HepG2 (cell line): ENCODE results near the gene JAKMIP2. TPM values are rescaled to one million over a fixed set of nuclear protein-coding genes. Genes with fewer than 3 reads are reported as not detected.

Source experiments
- ATAC-seq: fragments of 200-7000 bp; cut with Tn5 transposase; 3 replicates; pipeline ENCODE4 v1.9.1; 2020; ENCODE audit warnings: mild to moderate bottlenecking, moderate library complexity
- BruUV-seq: library from RNA; stranded (reverse); fragments of 400-500 nt; replicated peaks from 2 replicates; lab custom pipeline; 2021; lab: Mats Ljungman, UMichigan
- CTCF ChIA-PET: fragments of 300-600 bp; formaldehyde crosslinking; extraction: SDS; loops from one replicate; lab custom pipeline; 2021; ENCODE audit warnings: low total read pairs, inconsistent platforms, low intra/inter-chr PET ratio; lab: Yijun Ruan, JAX
- POLR2A ChIA-PET: fragments of 350-600 bp; sonication (Branson Sonifier 250); formaldehyde crosslinking; loops from one replicate; lab custom pipeline; 2020; ENCODE audit warnings: antibody characterized with exemption, inconsistent platforms; lab: Yijun Ruan, JAX
- DNase-seq: peaks from one replicate; pipeline ENCODE4 v3.0.0-alpha.2; 2015; ENCODE audit warnings: low spot score
- FAIRE-seq: peaks from 3 replicates; lab custom pipeline; 2011; peaks lifted over from hg19 to GRCh38; lab: Jason Lieb, UNC
- H2AFZ ChIP-seq: one replicate; pipeline ENCODE4 v1.6.1; 2011; ENCODE audit warnings: low read length, inconsistent platforms
- H3K27ac ChIP-seq: fragments of 300-600 bp; 3 replicates; pipeline ENCODE4 v1.8.0; 2011; ENCODE audit warnings: mixed run types, mild to moderate bottlenecking, mixed read lengths, low read length, inconsistent platforms; ENCODE audit not compliant: insufficient read depth; ENCODE audit errors: extremely low read length
- H3K27me3 ChIP-seq, 2 experiments: fragments of 200-600 bp in 1 of 2; 2 replicates in 1 of 2; 3 replicates in 1 of 2; pipeline versions ENCODE4 v1.6.0 to v1.8.0; 2011; ENCODE audit warnings: low read length in 2 of 2, mild to moderate bottlenecking in 2 of 2, moderate library complexity in 2 of 2, inconsistent platforms in 1 of 2; ENCODE audit not compliant: insufficient read depth in 2 of 2, control insufficient read depth in 1 of 2
- H3K36me3 ChIP-seq, 2 experiments: fragments of 200-600 bp in 1 of 2; replicated peaks in 1 of 2; 2 replicates in 1 of 2; 3 replicates in 1 of 2; pipeline versions ENCODE4 v1.5.1 to v1.8.0; 2011; ENCODE audit warnings: low read length in 2 of 2, inconsistent platforms in 1 of 2; ENCODE audit not compliant: insufficient read depth in 2 of 2, control insufficient read depth in 1 of 2
- H3K4me1 ChIP-seq: 2 replicates; pipeline ENCODE4 v1.5.1; 2012; ENCODE audit warnings: low read length, inconsistent platforms; ENCODE audit not compliant: insufficient read depth
- H3K4me2 ChIP-seq: 2 replicates; pipeline ENCODE4 v1.6.0; 2011; ENCODE audit warnings: low read depth, low read length, inconsistent platforms
- H3K4me3 ChIP-seq, 3 experiments: fragments of 200-600 bp in 1 of 3; sonication (generic), shearing (Covaris generic) in 1 of 3; replicated peaks in 1 of 3; 2 replicates each; pipeline ENCODE4 v1.5.1; 2011 to 2016; ENCODE audit warnings: low read length in 3 of 3, inconsistent platforms in 2 of 3, low read depth in 2 of 3, mild to moderate bottlenecking in 2 of 3, control low read depth in 1 of 3, mixed read lengths in 1 of 3; ENCODE audit not compliant: insufficient read depth in 1 of 3
- H3K79me2 ChIP-seq: one replicate; pipeline ENCODE4 v1.6.1; 2011; ENCODE audit warnings: low read length, inconsistent platforms; ENCODE audit not compliant: insufficient read depth
- H3K9ac ChIP-seq: 2 replicates; pipeline ENCODE4 v1.6.0; 2011; ENCODE audit warnings: mild to moderate bottlenecking, low read depth, low read length, inconsistent platforms; ENCODE audit not compliant: insufficient read depth
- H3K9me3 ChIP-seq: 2 replicates; pipeline ENCODE4 v1.5.1; 2012; ENCODE audit warnings: mild to moderate bottlenecking, low read length
- H4K20me1 ChIP-seq: 2 replicates; pipeline ENCODE4 v1.6.0; 2011; ENCODE audit warnings: inconsistent platforms, mild to moderate bottlenecking, low read length, moderate library complexity; ENCODE audit not compliant: insufficient read depth
- AGO2 ChIP-seq: fragments of 200-400 bp; formaldehyde crosslinking; optimal IDR thresholded peaks from 2 replicates; pipeline ENCODE3; 2017; ENCODE audit warnings: mild to moderate bottlenecking, low read depth, low read length, moderate library complexity
- BORCS8-MEF2B ChIP-seq: sonication (generic); formaldehyde crosslinking; IDR thresholded peaks from 2 replicates; pipeline ENCODE4 v1.8.0; 2022; ENCODE audit warnings: mild to moderate bottlenecking, missing genetic modification reagents
- BRD4 ChIP-seq: sonication (generic); formaldehyde crosslinking; IDR thresholded peaks from 2 replicates; pipeline ENCODE4 v1.4.0; 2020; ENCODE audit warnings: missing genetic modification reagents
- DDIT3 ChIP-seq: sonication (generic); formaldehyde crosslinking; IDR thresholded peaks from 2 replicates; pipeline ENCODE4 v1.4.0; 2020; ENCODE audit warnings: mild to moderate bottlenecking, missing genetic modification reagents
- FLYWCH1 ChIP-seq: sonication (generic); formaldehyde crosslinking; IDR thresholded peaks from 2 replicates; pipeline ENCODE4 v1.8.1; 2023; ENCODE audit warnings: mild to moderate bottlenecking, missing genetic modification reagents
- FOXA1 ChIP-seq, 2 experiments: fragments of 450-650 bp in 1 of 2; sonication (generic) in 1 of 2; formaldehyde crosslinking in 1 of 2; IDR thresholded peaks; 2 replicates each; pipeline versions ENCODE4 v1.4.0 to v1.6.1; 2016 to 2020; ENCODE audit warnings: missing genetic modification reagents in 1 of 2
- MIXL1 ChIP-seq: IDR thresholded peaks from 2 replicates; pipeline ENCODE4 v1.6.1; 2016
- RAD21 ChIP-seq: fragments of 450-650 bp; formaldehyde crosslinking; IDR thresholded peaks from 2 replicates; pipeline ENCODE4 v1.5.0; 2020; ENCODE audit warnings: mild to moderate bottlenecking
- RBAK ChIP-seq: sonication (generic); formaldehyde crosslinking; IDR thresholded peaks from 2 replicates; pipeline ENCODE4 v1.5.1; 2020; ENCODE audit warnings: mild to moderate bottlenecking, missing genetic modification reagents
- SMC3 ChIP-seq: IDR thresholded peaks from 2 replicates; pipeline ENCODE4 v1.6.1; 2011; ENCODE audit warnings: low read length, improper control_type of control experiment
- STAG1 ChIP-seq: sonication (generic); formaldehyde crosslinking; IDR thresholded peaks from 2 replicates; pipeline ENCODE4 v1.4.0; 2020; ENCODE audit warnings: missing genetic modification reagents
- ZGPAT ChIP-seq: IDR thresholded peaks from 2 replicates; pipeline ENCODE4 v1.6.1; 2016; ENCODE audit warnings: mild to moderate bottlenecking
- ZNF24 ChIP-seq: fragments of 450-650 bp; IDR thresholded peaks from 2 replicates; pipeline ENCODE4 v1.6.1; 2017; ENCODE audit warnings: antibody characterized with exemption, mild to moderate bottlenecking
- ZNF263 ChIP-seq: sonication (generic); formaldehyde crosslinking; IDR thresholded peaks from 2 replicates; pipeline ENCODE4 v1.4.0; 2020; ENCODE audit warnings: missing genetic modification reagents
- ZNF382 ChIP-seq: sonication (generic); formaldehyde crosslinking; IDR thresholded peaks from 2 replicates; pipeline ENCODE4 v1.5.0; 2020; ENCODE audit warnings: missing genetic modification reagents, mild to moderate bottlenecking, borderline replicate concordance
- ZNF564 ChIP-seq: sonication (generic); formaldehyde crosslinking; IDR thresholded peaks from 2 replicates; pipeline ENCODE4 v1.8.1; 2023; ENCODE audit warnings: mild to moderate bottlenecking, missing genetic modification reagents
- ZNF607 ChIP-seq: sonication (generic); formaldehyde crosslinking; IDR thresholded peaks from 2 replicates; pipeline ENCODE4 v1.5.1; 2020; ENCODE audit warnings: missing genetic modification reagents, mild to moderate bottlenecking, borderline replicate concordance
- ZNF644 ChIP-seq: IDR thresholded peaks from 2 replicates; pipeline ENCODE4 v1.6.1; 2016; ENCODE audit warnings: low read depth
- ZNF746 ChIP-seq: sonication (generic); formaldehyde crosslinking; IDR thresholded peaks from 2 replicates; pipeline ENCODE4 v1.8.0; 2022; ENCODE audit warnings: mild to moderate bottlenecking, missing genetic modification reagents
- WGBS: methylation state at CpG from one replicate; pipeline ENCODE4 v1.1.6; 2017; ENCODE audit warnings: low lambda C conversion rate; 5-methylcytosine and 5-hydroxymethylcytosine counted together
- in situ Hi-C: cut with HindIII; loops from 2 replicates; pipeline ENCODE4 v1.10.0; 2017; ENCODE audit warnings: low pct_unique_long_range_greater_than_20kb; ENCODE audit not compliant: extremely low pct_ligation_motif_present
- intact Hi-C: fragments of 100-400 bp; cut with micrococcal nuclease; formaldehyde crosslinking; loops from one replicate; pipeline ENCODE4 v1.10.0; 2022; ENCODE audit not compliant: unreplicated experiment
- polyA plus RNA-seq, 8 experiments: library from polyadenylated mRNA; depleted of rRNA in 3 of 8; stranded (reverse) in 7 of 8; unstranded in 1 of 8; fragments of >200 nt; fragmentation: Illumina TruSeq in 4 of 8; extraction: Trizol in 4 of 8; gene quantifications; 2 replicates each; pipeline versions ENCODE4 v1.2.1 to v1.2.3, GENCODE V29; 2011 to 2016; ENCODE audit warnings: low read depth in 4 of 8, missing spikeins in 1 of 8, mixed read lengths in 1 of 8; ENCODE audit not compliant: insufficient read depth in 1 of 8
- total RNA-seq, 5 experiments: library from RNA; depleted of rRNA; stranded (reverse); fragments of >200 nt; fragmentation: Illumina TruSeq; extraction: Trizol; gene quantifications; 2 replicates each; pipeline ENCODE4 v1.2.3, GENCODE V29; 2016; ENCODE audit warnings: low read depth in 1 of 5
- TF ChIP-seq, protein P1 (sequence below): sonication (generic); formaldehyde crosslinking; IDR thresholded peaks from 2 replicates; pipeline ENCODE4 v1.4.0; 2020; ENCODE audit warnings: missing genetic modification reagents
- TF ChIP-seq, protein P2 (sequence below): sonication (generic); formaldehyde crosslinking; IDR thresholded peaks from 2 replicates; pipeline ENCODE4 v1.4.0; 2020; ENCODE audit warnings: missing genetic modification reagents

Gene JAKMIP2
- total and polyA plus RNA-seq, 2 of the 13 experiments (the other 11 are each of a cell fraction or from before 2014, with no cell fraction given): 0.04 to 2.1 TPM

- 0 out of 2 replicates have a peak, but pooled peaks have one; percentile 43 for TF ChIP-seq MIXL1 (CRISPR knock-in tag)
- TF ChIP-seq STAG1: peak; percentile 97
- no peak for TF ChIP-seq ZNF382 (CRISPR knock-in tag)
- TF ChIP-seq RAD21 (CRISPR knock-in tag): peak; percentile 84
- TF ChIP-seq SMC3: peak; percentile 99
- no peak for TF ChIP-seq FOXA1 (IDR thresholded peaks at IDR 0.05)
- TF ChIP-seq FOXA1 (CRISPR knock-in tag; IDR thresholded peaks at IDR 0.05): peak; percentile 21; the same call in 1 of the 2 replicates
- TF ChIP-seq RBAK (CRISPR knock-in tag): no peak
- no peak for TF ChIP-seq ZGPAT (CRISPR knock-in tag)
- TF ChIP-seq, all 625 proteins: peak for 16
These were observed 154.3 kb downstream of the JAKMIP2 start (continued) for GRCh38 chr5:147628058-147628895.

DNA sequence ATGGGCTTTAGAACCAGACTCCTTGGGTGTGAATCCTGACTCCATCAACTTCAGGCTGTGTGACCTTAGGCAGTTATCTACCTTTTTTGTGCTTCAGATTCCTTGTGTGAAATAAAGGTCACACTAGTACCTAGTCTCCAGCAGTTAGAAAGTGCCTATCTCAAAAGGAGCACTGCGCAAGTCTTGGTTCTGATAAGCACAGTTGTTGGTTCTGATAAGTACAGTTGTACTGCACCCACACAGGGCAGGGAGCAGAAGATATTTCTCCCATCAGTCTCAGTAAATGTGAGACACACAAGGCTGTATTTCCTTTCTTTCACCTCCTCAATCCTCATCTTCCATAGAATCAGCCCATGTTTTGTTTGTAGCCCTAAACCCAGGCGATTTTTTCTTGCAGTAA, 156.1 kb downstream of the JAKMIP2 start:
- H3K4me1 ChIP-seq: no peaks in the 10 kb centered on the region
- DNase-seq: no peak
- H4K20me1 ChIP-seq: no peaks in the 10 kb centered on the region
- no peak overlapping the region for H2AFZ ChIP-seq
- ATAC-seq: no peak
- H3K4me2 ChIP-seq: no peak overlapping the region
- WGBS: 52% methylated on average over 2 of the region's 2 CpGs
- no peak overlapping the region for H3K9ac ChIP-seq
- CTCF ChIA-PET: interaction anchor here (3.6 kb wide), 1 partner anchor 196 kb away, joined by 26 read pairs; no protein-coding TSS in a partner anchor
- POLR2A ChIA-PET: no interaction called here
- no peak overlapping the region for H3K27ac ChIP-seq
- no TSS peak for BruUV-seq
- H3K4me3 ChIP-seq: no peak overlapping the region
- intact Hi-C loops (loop anchor here (5.0 kb wide), 1 partner anchor 211 kb away; no protein-coding TSS in a partner anchor), in situ Hi-C loops (loop anchor here (5.0 to 10.0 kb wide), 3 partner anchors 46 to 308 kb away; no protein-coding TSS in a partner anchor)
- no peaks in the 10 kb centered on the region for H3K27me3 ChIP-seq
- H3K36me3 ChIP-seq: no peaks in the 10 kb centered on the region
- no peaks in the 10 kb centered on the region for H3K9me3 ChIP-seq
- FAIRE-seq: no peak
- no peaks in the 10 kb centered on the region for H3K79me2 ChIP-seq
- TF ChIP-seq, protein P1, sequence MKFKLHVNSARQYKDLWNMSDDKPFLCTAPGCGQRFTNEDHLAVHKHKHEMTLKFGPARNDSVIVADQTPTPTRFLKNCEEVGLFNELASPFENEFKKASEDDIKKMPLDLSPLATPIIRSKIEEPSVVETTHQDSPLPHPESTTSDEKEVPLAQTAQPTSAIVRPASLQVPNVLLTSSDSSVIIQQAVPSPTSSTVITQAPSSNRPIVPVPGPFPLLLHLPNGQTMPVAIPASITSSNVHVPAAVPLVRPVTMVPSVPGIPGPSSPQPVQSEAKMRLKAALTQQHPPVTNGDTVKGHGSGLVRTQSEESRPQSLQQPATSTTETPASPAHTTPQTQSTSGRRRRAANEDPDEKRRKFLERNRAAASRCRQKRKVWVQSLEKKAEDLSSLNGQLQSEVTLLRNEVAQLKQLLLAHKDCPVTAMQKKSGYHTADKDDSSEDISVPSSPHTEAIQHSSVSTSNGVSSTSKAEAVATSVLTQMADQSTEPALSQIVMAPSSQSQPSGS (CRISPR knock-in tag): no peak
- no peak for TF ChIP-seq ZNF263 (CRISPR knock-in tag)
- TF ChIP-seq BORCS8-MEF2B (CRISPR knock-in tag): no peak
- TF ChIP-seq FLYWCH1 (CRISPR knock-in tag): no peak
- TF ChIP-seq AGO2: no peak
- TF ChIP-seq, protein P2, sequence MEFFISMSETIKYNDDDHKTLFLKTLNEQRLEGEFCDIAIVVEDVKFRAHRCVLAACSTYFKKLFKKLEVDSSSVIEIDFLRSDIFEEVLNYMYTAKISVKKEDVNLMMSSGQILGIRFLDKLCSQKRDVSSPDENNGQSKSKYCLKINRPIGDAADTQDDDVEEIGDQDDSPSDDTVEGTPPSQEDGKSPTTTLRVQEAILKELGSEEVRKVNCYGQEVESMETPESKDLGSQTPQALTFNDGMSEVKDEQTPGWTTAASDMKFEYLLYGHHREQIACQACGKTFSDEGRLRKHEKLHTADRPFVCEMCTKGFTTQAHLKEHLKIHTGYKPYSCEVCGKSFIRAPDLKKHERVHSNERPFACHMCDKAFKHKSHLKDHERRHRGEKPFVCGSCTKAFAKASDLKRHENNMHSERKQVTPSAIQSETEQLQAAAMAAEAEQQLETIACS (CRISPR knock-in tag): no peak
- no peak for TF ChIP-seq ZNF607 (CRISPR knock-in tag)
- no peak for TF ChIP-seq ZNF746
- no peak for TF ChIP-seq STAG1
- no peak for TF ChIP-seq ZNF24
- no peak for TF ChIP-seq ZNF644
- TF ChIP-seq BRD4: no peak
- no peak for TF ChIP-seq DDIT3 (CRISPR knock-in tag)
- no peak for TF ChIP-seq ZNF564 (CRISPR knock-in tag)
